Breast epithelium (tissue), 3 donors: ENCODE data around the gene DMXL2.

Experiments used
- CTCF ChIP-seq, 3 donors: fragments of 450-650 bp; IDR thresholded peaks; one replicate each; pipeline ENCODE4 v1.5.1; 2016 to 2017; ENCODE audit warnings: antibody characterized with exemption in 3 of 3, mild to moderate bottlenecking in 3 of 3, moderate library complexity in 3 of 3
- POLR2A ChIP-seq: fragments of 450-650 bp; IDR thresholded peaks from one replicate; pipeline ENCODE4 v1.6.1; 2016; ENCODE audit warnings: antibody characterized with exemption, mild to moderate bottlenecking, moderate library complexity
- POLR2AphosphoS5 ChIP-seq, 3 donors: sonication (generic); formaldehyde crosslinking; IDR thresholded peaks; one replicate each; pipeline ENCODE4 v1.6.1; 2017; ENCODE audit warnings: antibody characterized with exemption in 3 of 3

DNA sequence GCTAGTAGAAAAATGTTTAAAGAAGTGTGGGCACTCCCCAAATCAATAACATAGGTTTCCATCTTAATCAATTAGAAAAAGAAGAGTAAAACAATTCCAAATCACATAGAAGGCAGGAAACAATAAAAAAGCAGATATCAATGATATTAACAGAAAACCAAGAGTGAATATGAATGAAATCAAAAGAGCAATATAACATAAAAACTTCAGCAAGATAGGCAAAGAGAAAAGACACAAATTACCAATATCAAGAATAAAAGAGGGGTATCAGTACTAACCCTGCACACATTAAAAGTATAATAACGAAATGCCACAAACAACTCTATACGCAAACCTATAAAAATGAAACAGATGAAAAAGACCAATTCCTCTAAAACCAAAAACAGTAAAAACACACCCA lies 19.6 kb downstream of the DMXL2 start:
- TF ChIP-seq CTCF (IDR thresholded peaks at IDR 0.05) (no peak), POLR2A (no peak), POLR2AphosphoS5 (IDR thresholded peaks at IDR 0.05) (no peak)
